Measurements from ENCODE around the gene GMEB2. TPM values are rescaled to one million over a fixed set of nuclear protein-coding genes. Genes with fewer than 3 reads are reported as not detected.

Gene GMEB2
- total RNA-seq, 1 experiment from 2014 or later: 14.3 TPM

DNA sequence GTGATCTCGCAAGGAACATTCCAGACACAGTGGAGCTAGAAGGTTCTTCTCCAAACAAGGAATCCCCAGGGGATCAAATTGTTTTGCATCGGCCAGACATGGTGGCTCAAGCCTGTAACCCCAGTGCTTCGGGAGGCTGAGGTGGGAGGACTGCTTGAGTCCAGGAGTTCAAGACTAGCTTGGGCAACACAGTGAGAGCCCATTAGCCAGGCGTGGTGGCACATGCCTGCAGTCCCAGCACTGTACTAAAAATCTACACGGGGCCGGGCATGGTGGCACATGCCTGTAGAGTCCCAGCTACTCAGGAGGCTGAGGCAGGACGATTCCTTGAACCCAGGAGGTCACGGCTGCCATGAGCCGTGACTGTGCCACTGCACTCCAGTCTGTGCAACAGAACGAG is 15.3 kb downstream of the GMEB2 start:
- H3K4me2 ChIP-seq (ENCODE audit: insufficient read depth, insufficient read length, low read length): no peak overlapping the region
- no peak overlapping the region for H3K9ac ChIP-seq (ENCODE audit: extremely low read depth, insufficient read length, low read length)
- no peaks in the 10 kb centered on the region for H4K20me1 ChIP-seq (ENCODE audit: control insufficient read depth, insufficient read depth, insufficient read length)
- no peak overlapping the region for H2BK5ac ChIP-seq (ENCODE audit: insufficient read length, low read length)
- no peaks in the 10 kb centered on the region for H3K4me1 ChIP-seq (ENCODE audit: insufficient read depth, low read length)
- H2BK12ac ChIP-seq (ENCODE audit: insufficient read length, low read depth, low read length): no peak overlapping the region
- H3K79me2 ChIP-seq (ENCODE audit: insufficient read depth, low read length): no peaks in the 10 kb centered on the region
- Mint-ChIP-seq H3K27ac (peak overlapping the region in 2 of 3 experiments; percentile 20 to 48; a peak in 2 of 7 replicates), H3K4me3 (no peak overlapping the region), H3K9me3 (peaks cover 17 to 19% of the 10 kb centered on the region in 2 experiments), H3K36me3 (ENCODE audit: insufficient read depth in 1 of 3, low read depth in 3 of 3) (peaks cover 29 to 35% (median 31%) of the 10 kb centered on the region in 3 experiments), H3K27me3 (ENCODE audit: low read depth) (no peaks in the 10 kb centered on the region), H3K4me1 (no peaks in the 10 kb centered on the region)
- no peak overlapping the region for H2BK15ac ChIP-seq (ENCODE audit: low read depth, low read length)
- no peak overlapping the region for H2BK20ac ChIP-seq (ENCODE audit: low read depth, low read length, poor library complexity, severe bottlenecking)
- H2BK120ac ChIP-seq (ENCODE audit: low read depth, low read length, poor library complexity, severe bottlenecking): no peak overlapping the region
- TF ChIP-seq, protein P1, sequence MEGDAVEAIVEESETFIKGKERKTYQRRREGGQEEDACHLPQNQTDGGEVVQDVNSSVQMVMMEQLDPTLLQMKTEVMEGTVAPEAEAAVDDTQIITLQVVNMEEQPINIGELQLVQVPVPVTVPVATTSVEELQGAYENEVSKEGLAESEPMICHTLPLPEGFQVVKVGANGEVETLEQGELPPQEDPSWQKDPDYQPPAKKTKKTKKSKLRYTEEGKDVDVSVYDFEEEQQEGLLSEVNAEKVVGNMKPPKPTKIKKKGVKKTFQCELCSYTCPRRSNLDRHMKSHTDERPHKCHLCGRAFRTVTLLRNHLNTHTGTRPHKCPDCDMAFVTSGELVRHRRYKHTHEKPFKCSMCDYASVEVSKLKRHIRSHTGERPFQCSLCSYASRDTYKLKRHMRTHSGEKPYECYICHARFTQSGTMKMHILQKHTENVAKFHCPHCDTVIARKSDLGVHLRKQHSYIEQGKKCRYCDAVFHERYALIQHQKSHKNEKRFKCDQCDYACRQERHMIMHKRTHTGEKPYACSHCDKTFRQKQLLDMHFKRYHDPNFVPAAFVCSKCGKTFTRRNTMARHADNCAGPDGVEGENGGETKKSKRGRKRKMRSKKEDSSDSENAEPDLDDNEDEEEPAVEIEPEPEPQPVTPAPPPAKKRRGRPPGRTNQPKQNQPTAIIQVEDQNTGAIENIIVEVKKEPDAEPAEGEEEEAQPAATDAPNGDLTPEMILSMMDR (conservative IDR thresholded peaks at IDR 0.05): no peak
- no peak overlapping the region for H3K23ac ChIP-seq (ENCODE audit: insufficient read length, low read depth, low read length)
- H3K27ac ChIP-seq (ENCODE audit: insufficient read length, low read depth, low read length): no peak overlapping the region
- no peak overlapping the region for H4K8ac ChIP-seq (replicated peaks; ENCODE audit: insufficient read length, low read depth, low read length)
- H3K27me3 ChIP-seq (ENCODE audit: insufficient read depth, low read length): no peaks in the 10 kb centered on the region
- no peaks in the 10 kb centered on the region for H3K23me2 ChIP-seq (ENCODE audit: insufficient read length, low read depth, low read length, poor library complexity, severe bottlenecking)
- H3K18ac ChIP-seq (ENCODE audit: insufficient read length, low read depth, low read length): no peak overlapping the region
- peaks cover 13% of the 10 kb centered on the region for H3K9me3 ChIP-seq (ENCODE audit: control insufficient read depth, low read depth, low read length)
- DNase-seq: no peak
- no peak overlapping the region for H2AFZ ChIP-seq (ENCODE audit: low read length)
- H4K5ac ChIP-seq (ENCODE audit: insufficient read length, low read depth, low read length): no peak overlapping the region
- H3K14ac ChIP-seq (ENCODE audit: insufficient read depth, low read length): no peak overlapping the region
- WGBS (ENCODE audit: extremely low coverage, insufficient read length, low lambda C conversion rate): no CpG with 5 or more reads among the region's 10 CpGs
- H3K56ac ChIP-seq (ENCODE audit: insufficient read length, low read depth, low read length): no peak overlapping the region
- no peak overlapping the region for H2AK5ac ChIP-seq (ENCODE audit: insufficient read length, low read length)
- no peak overlapping the region for H4K91ac ChIP-seq (ENCODE audit: insufficient read length, low read depth, low read length)
- no peak overlapping the region for H3K4ac ChIP-seq (ENCODE audit: low read depth, low read length)
- no peak overlapping the region for H3T11ph ChIP-seq (ENCODE audit: low read length)
- H3K79me1 ChIP-seq (ENCODE audit: insufficient read depth, low read depth, low read length, poor library complexity, severe bottlenecking): no peaks in the 10 kb centered on the region
